Esophagus (tissue), 2 donors: ENCODE results near the gene CLEC7A. TPM values are rescaled to one million over a fixed set of nuclear protein-coding genes. Genes with fewer than 3 reads are reported as not detected.
A peak's percentile ranks its signal among the peaks of the same experiment; 100 is the strongest.

Experiments used
- H3K27ac ChIP-seq, 2 donors: one replicate each; pipeline ENCODE4 v1.5.1; 2013; ENCODE audit warnings: low read depth in 2 of 2, mild to moderate bottlenecking in 2 of 2, inconsistent platforms in 1 of 2, low read length in 1 of 2, moderate library complexity in 1 of 2
- H3K27me3 ChIP-seq, 2 donors: one replicate each; pipeline ENCODE4 v1.6.1; 2013; ENCODE audit warnings: low read length in 2 of 2, control low read depth in 1 of 2, mild to moderate bottlenecking in 1 of 2; ENCODE audit not compliant: insufficient read depth in 2 of 2, control insufficient read depth in 1 of 2
- H3K36me3 ChIP-seq, 2 donors: one replicate each; pipeline ENCODE4 v1.6.1; 2013; ENCODE audit warnings: low read length in 1 of 2; ENCODE audit not compliant: control insufficient read depth in 2 of 2, insufficient read depth in 2 of 2
- H3K4me1 ChIP-seq, 2 donors: one replicate each; pipeline ENCODE4 v1.6.1; 2013; ENCODE audit warnings: low read length in 1 of 2; ENCODE audit not compliant: control insufficient read depth in 2 of 2, insufficient read depth in 2 of 2
- H3K4me3 ChIP-seq, 2 donors: one replicate each; pipeline ENCODE4 v1.5.1; 2013; ENCODE audit warnings: low read length in 2 of 2, mild to moderate bottlenecking in 2 of 2, low read depth in 1 of 2, moderate library complexity in 1 of 2
- H3K9me3 ChIP-seq, 2 donors: one replicate each; pipeline ENCODE4 v1.6.1; 2013; ENCODE audit warnings: mild to moderate bottlenecking in 2 of 2, low read depth in 1 of 2, low read length in 1 of 2, moderate library complexity in 1 of 2; ENCODE audit not compliant: control insufficient read depth in 2 of 2, insufficient read depth in 1 of 2
- WGBS, 2 donors: extraction: QIAGEN DNeasy Blood & Tissue Kit; methylation state at CpG; one replicate each; pipeline ENCODE4 v1.1.7; 2013; 5-methylcytosine and 5-hydroxymethylcytosine counted together
- polyA plus RNA-seq, 2 donors: library from polyadenylated mRNA; stranded (reverse); fragments of 200-250 nt; gene quantifications; one replicate each; pipeline ENCODE4 v1.2.3, GENCODE V29; 2013
- donor health status: healthy with polysubstance abuse.
- donor health status: Bipolar disorder and iron deficiency.

Gene CLEC7A
- polyA plus RNA-seq, 2 donors, result 4.6 to 7.3 TPM

- WGBS, 2 donors, result 0 to 13% methylated on average over 1 of the region's 1 CpG
- Histone ChIP-seq H3K36me3 (no peaks in the 10 kb centered on the region), H3K9me3 (no peaks in the 10 kb centered on the region), H3K27me3 (no peaks in the 10 kb centered on the region), H3K27ac (no peak overlapping the region), H3K4me1 (no peaks in the 10 kb centered on the region), H3K4me3 (no peak overlapping the region)
These were observed 35.4 kb upstream of the CLEC7A start for GRCh38 chr12:10165421-10165820.

- no peaks in the 10 kb centered on the region for H3K27me3 ChIP-seq
- H3K9me3 ChIP-seq, result no peaks in the 10 kb centered on the region
- no peaks in the 10 kb centered on the region for H3K36me3 ChIP-seq
- H3K4me3 ChIP-seq, result no peak overlapping the region
- no peak overlapping the region for H3K27ac ChIP-seq
- H3K4me1 ChIP-seq, result no peaks in the 10 kb centered on the region
- 74 to 81% methylated on average over 3 of the region's 3 CpGs for WGBS, 2 donors
These were observed 33.1 kb upstream of the CLEC7A start for GRCh38 chr12:10163084-10163483.

DNA sequence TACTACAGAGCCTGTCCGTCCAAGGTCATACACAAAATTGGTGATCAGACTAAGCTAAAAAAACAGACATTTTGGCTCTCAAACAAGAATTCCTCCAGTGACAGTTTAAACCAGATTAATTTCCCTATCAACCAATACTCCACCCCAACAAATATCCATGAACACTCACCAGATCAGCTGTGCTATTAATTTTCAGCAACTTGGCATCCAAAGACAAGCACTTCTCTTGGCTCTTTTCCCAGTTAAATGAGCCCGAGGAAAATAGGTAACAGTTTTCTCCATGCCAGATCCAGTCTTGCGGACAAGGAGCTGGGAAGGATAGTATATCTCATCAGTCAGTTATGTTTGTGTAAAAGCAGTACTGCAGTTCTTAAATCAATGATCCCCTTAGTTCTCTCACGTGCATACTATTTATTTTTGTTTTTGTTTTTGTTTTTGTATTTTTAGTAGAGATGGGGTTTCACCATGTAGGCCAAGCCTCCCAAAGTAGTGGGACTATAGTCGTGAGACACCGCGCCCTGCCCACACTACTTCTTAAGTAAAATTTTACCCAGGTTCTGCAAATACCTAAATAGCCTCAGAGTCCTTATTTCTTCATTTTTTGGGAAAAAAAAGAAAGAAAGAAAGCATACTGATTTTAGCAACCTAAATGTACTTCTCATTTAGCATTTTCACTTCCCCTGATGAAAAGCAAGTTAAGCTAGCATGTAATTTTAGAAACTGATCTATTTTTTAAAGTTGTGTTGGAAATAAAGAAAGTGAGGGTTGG lies 30.8 kb upstream of the CLEC7A start:
- no peaks in the 10 kb centered on the region for H3K27me3 ChIP-seq
- no peak overlapping the region for H3K4me3 ChIP-seq
- no peaks in the 10 kb centered on the region for H3K9me3 ChIP-seq
- H3K4me1 ChIP-seq, result no peaks in the 10 kb centered on the region
- H3K36me3 ChIP-seq, result no peaks in the 10 kb centered on the region
- H3K27ac ChIP-seq, result no peak overlapping the region
- 50 to 59% methylated on average over 7 of the region's 7 CpGs for WGBS, 2 donors

DNA sequence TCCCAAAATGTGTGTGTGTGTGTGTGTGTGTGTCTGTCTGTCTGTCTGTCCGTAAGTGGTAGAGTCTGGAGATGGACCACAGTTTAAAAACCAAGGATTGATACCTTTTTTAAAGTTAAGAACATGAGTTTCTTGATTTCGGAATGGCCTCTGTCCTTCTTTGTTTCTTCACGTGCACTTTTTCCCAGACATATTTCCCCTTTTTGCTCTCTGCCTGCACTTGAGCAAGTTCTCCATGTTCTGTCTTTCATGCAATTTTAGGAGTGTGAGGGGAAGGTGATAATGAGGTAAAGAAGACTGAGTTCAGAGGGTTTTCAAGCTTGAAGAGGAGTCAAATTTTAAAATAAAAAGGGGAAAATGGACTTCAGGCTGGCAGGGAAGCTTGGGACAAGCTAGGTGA lies 29.3 kb upstream of the CLEC7A start:
- Histone ChIP-seq H3K4me1 (no peaks in the 10 kb centered on the region), H3K9me3 (no peaks in the 10 kb centered on the region), H3K27ac (no peak overlapping the region), H3K27me3 (no peaks in the 10 kb centered on the region), H3K4me3 (no peak overlapping the region), H3K36me3 (no peaks in the 10 kb centered on the region)
- 55 to 68% methylated on average over 3 of the region's 3 CpGs for WGBS, 2 donors

DNA sequence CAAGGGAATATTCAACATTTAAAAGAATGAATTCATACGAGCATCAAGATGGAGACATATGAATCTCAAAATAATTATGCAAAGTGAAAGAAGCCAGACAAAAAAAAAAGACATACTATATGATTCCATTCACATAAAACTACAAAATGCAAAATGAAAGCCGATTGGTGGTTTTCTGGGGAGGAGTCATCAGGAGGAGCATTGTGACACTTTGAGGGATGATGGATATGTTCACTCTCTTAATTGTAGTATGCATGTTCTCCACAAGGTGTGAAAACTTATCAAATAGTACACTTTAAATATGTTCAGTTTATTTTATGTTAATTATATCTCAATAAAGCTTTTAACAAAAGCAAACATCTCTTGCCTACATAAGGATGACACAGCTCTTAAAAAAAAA lies 28.4 kb upstream of the CLEC7A start:
- no peak overlapping the region for H3K27ac ChIP-seq
- no peaks in the 10 kb centered on the region for H3K36me3 ChIP-seq
- peaks cover 0 to 4% of the 10 kb centered on the region in 2 donors for H3K4me1 ChIP-seq
- H3K27me3 ChIP-seq, result no peaks in the 10 kb centered on the region
- 88 to 91% methylated on average over 2 of the region's 2 CpGs for WGBS, 2 donors
- H3K9me3 ChIP-seq, result no peaks in the 10 kb centered on the region
- no peak overlapping the region for H3K4me3 ChIP-seq

DNA sequence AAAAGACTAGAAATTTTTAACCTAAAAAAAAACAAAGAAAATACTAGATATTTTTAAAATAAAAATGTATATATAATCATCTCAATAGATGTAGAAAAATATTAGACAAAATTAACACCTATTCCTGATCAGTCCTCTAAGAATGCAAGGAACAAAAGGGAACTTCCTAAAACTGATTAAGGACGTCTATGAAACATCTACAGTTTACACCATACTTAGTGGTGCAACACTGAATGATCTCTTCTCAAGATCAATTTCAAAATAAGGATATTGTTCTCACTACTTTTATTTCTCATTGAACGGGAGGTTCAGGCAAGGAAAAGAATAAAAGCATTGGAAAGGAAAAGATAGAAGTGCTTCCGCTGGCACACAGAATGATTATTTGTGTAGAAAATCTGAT lies 26.0 kb upstream of the CLEC7A start:
- no peak overlapping the region for H3K27ac ChIP-seq
- no peak overlapping the region for H3K4me3 ChIP-seq
- H3K4me1 ChIP-seq, result peaks cover 0 to 4% of the 10 kb centered on the region in 2 donors
- H3K9me3 ChIP-seq, result no peaks in the 10 kb centered on the region
- H3K36me3 ChIP-seq, result no peaks in the 10 kb centered on the region
- no peaks in the 10 kb centered on the region for H3K27me3 ChIP-seq
- 75 to 87% methylated on average over 3 of the region's 3 CpGs for WGBS, 2 donors

- Histone ChIP-seq H3K4me3 (peak overlapping the region in 1 of 2 donors; percentile 48), H3K4me1 (peaks cover 0 to 4% of the 10 kb centered on the region in 2 donors), H3K9me3 (no peaks in the 10 kb centered on the region), H3K27me3 (no peaks in the 10 kb centered on the region), H3K36me3 (no peaks in the 10 kb centered on the region), H3K27ac (no peak overlapping the region)
- WGBS, 2 donors, result 66 to 74% methylated on average over 6 of the region's 6 CpGs
These were observed 24.1 kb upstream of the CLEC7A start for GRCh38 chr12:10154145-10154496.

GRCh38 chr12:10153271-10154144 lies 23.5 kb upstream of the CLEC7A start:
- Histone ChIP-seq H3K9me3 (no peaks in the 10 kb centered on the region), H3K27ac (peak overlapping the region; percentile 11 to 62), H3K36me3 (no peaks in the 10 kb centered on the region), H3K4me3 (peak overlapping the region; percentile 42 to 48), H3K27me3 (no peaks in the 10 kb centered on the region), H3K4me1 (peaks cover 0 to 4% of the 10 kb centered on the region in 2 donors)
- WGBS, 2 donors, result 8 to 11% methylated on average over 46 of the region's 46 CpGs

DNA sequence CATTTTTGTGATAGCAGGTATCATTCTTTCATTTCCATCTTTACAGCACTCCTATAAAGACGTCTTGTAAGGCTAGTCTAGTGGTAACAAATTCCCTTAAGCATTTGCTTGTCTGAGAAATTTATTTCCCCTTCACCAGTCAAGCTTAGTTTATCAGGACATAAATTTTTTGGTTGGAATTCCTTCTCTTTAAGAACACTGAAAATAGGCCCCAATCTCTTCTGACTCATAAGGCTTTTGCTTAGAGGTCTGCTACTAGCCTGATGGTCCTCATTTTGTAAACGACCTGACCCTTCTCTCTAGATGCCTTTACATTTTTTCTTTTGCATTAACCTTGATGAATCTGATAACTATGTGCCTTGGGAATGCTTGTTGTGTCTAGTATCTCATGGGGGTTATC lies 21.6 kb upstream of the CLEC7A start:
- H3K4me3 ChIP-seq, result no peak overlapping the region
- no peaks in the 10 kb centered on the region for H3K36me3 ChIP-seq
- H3K27me3 ChIP-seq, result no peaks in the 10 kb centered on the region
- no peak overlapping the region for H3K27ac ChIP-seq
- no peaks in the 10 kb centered on the region for H3K9me3 ChIP-seq
- H3K4me1 ChIP-seq, result peaks cover 0 to 4% of the 10 kb centered on the region in 2 donors
- WGBS, 2 donors, result 68 to 78% methylated on average over 2 of the region's 2 CpGs
